BJ (cell line): ENCODE measurements around the gene KLHDC10. TPM values are rescaled to one million over a fixed set of nuclear protein-coding genes. Genes with fewer than 3 reads are reported as not detected.
"Not testable (repeated sequence)": the region's sequence is repeated elsewhere in the genome, so short reads cannot be mapped to it uniquely, and the experiment has no call there.

Source experiments
- CTCF ChIA-PET: fragments of 350-600 bp; formaldehyde crosslinking; extraction: SDS; loops from one replicate; lab custom pipeline; 2021; ENCODE audit warnings: antibody characterized with exemption, inconsistent platforms; lab: Yijun Ruan, JAX
- POLR2A ChIA-PET: fragments of 300-600 bp; sonication (Branson Sonifier 250); formaldehyde crosslinking; extraction: SDS; loops from one replicate; lab custom pipeline; 2021; ENCODE audit warnings: antibody characterized with exemption; lab: Charles Lee
- DNase-seq: peaks from one replicate; pipeline ENCODE4 v3.0.0-alpha.2; 2011; ENCODE audit warnings: low read depth
- H3K27me3 ChIP-seq: 2 replicates; pipeline ENCODE4 v1.6.0; 2011; ENCODE audit warnings: low read length; ENCODE audit not compliant: control insufficient read depth, insufficient read depth
- H3K36me3 ChIP-seq: 2 replicates; pipeline ENCODE4 v1.5.1; 2011; ENCODE audit warnings: low read length; ENCODE audit not compliant: control insufficient read depth, insufficient read depth
- H3K4me3 ChIP-seq: 2 replicates; pipeline ENCODE4 v1.5.1; 2011; ENCODE audit warnings: low read depth, mild to moderate bottlenecking, control low read depth, low read length
- polyA plus RNA-seq: library from polyadenylated mRNA; depleted of rRNA; stranded (reverse); fragments of >200 nt; gene quantifications from 2 replicates; pipeline ENCODE4 v1.2.3, GENCODE V29; 2011; rRNA removed
- small RNA-seq: library from RNA; depleted of rRNA; stranded (forward); fragments of <200 nt; gene quantifications from one replicate; pipeline ENCODE3, GENCODE V24; 2012; ENCODE audit warnings: low replicate concordance, low read depth; ENCODE audit not compliant: insufficient read length
- TF ChIP-seq, protein P1 (sequence below): IDR thresholded peaks from 2 replicates; pipeline ENCODE4 v1.5.1; 2011; ENCODE audit warnings: low read depth, mild to moderate bottlenecking, control low read depth, inconsistent platforms, low read length, moderate library complexity; ENCODE audit not compliant: insufficient read depth

Gene KLHDC10
- polyA plus RNA-seq, 1 experiment = 15.9 TPM

DNA sequence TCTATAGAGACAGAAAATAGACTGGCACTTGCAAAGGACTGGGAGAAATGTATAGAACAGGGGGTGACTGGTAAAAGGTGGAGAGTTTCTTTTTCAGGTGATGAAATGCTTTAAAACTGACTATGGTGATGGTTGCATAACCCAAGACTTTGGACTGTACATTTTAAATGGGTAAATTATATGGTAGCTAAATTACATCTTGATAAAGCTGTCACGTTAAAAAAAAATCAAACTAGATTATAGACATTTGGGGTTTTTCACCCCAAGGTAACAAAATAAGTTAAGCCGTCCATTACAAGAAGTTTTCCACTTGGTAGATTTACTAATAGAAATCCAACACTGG lies 110.9 kb downstream of the KLHDC10 start:
- POLR2A ChIA-PET = no interaction called here
- CTCF ChIA-PET = interaction anchor here (0.6 to 1.2 kb wide), 3 partner anchors 33 to 109 kb away, joined by 3 to 6 read pairs (median 3); no protein-coding TSS in a partner anchor

DNA sequence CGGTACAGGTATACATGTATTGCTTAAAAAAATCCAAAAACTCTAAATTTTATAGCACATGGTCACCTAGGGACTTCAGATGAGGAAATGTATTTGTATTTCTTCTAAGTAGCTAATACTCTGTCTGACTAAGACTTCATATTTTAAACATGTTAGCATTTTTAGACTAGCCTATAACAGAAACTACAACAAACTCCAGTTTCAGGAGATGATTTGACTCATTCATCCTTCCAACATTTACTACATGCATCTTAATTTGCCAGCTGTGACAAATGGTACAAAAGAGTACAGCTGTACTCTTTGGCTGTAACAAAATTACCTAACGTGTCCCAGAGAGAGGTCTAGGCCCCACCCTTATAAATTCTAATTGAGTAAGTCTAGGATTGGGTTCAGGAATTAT lies 112.7 kb downstream of the KLHDC10 start:
- H3K27me3 ChIP-seq = no peaks in the 10 kb centered on the region
- POLR2A ChIA-PET = no interaction called here
- DNase-seq = no peak
- no peak overlapping the region for H3K4me3 ChIP-seq
- TF ChIP-seq, protein P1, sequence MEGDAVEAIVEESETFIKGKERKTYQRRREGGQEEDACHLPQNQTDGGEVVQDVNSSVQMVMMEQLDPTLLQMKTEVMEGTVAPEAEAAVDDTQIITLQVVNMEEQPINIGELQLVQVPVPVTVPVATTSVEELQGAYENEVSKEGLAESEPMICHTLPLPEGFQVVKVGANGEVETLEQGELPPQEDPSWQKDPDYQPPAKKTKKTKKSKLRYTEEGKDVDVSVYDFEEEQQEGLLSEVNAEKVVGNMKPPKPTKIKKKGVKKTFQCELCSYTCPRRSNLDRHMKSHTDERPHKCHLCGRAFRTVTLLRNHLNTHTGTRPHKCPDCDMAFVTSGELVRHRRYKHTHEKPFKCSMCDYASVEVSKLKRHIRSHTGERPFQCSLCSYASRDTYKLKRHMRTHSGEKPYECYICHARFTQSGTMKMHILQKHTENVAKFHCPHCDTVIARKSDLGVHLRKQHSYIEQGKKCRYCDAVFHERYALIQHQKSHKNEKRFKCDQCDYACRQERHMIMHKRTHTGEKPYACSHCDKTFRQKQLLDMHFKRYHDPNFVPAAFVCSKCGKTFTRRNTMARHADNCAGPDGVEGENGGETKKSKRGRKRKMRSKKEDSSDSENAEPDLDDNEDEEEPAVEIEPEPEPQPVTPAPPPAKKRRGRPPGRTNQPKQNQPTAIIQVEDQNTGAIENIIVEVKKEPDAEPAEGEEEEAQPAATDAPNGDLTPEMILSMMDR = no peak
- H3K36me3 ChIP-seq = peaks cover 3% of the 10 kb centered on the region
- CTCF ChIA-PET = interaction anchor here (1.5 kb wide), 1 partner anchor 11 kb away, joined by 3 read pairs; no protein-coding TSS in a partner anchor

More for the DNA sequence above, 110.9 kb downstream of the KLHDC10 start:
- Histone ChIP-seq H3K4me3 (no peak overlapping the region), H3K27me3 (no peaks in the 10 kb centered on the region), H3K36me3 (peaks cover 3% of the 10 kb centered on the region)
- DNase-seq = no peak
- TF ChIP-seq, protein P1 = no peak

DNA sequence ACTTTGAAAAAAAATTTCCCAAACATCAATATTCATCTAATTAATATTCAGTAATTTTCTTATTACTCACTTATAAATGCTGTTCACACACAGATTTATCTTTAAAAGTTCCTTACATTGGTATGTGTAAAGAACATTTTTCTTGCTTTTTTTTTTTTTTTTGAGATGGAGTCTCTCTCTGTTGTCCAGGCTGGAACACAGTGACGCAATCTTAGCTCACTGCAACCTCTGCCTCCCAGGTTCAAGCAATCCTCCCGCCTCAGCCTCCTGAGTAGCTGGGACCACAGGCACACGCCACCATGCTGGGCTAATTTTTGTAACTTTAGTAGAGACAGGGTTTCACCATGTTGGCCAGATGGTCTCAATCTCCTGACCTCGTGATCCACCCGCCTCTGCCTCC lies 114.0 kb downstream of the KLHDC10 start:
- DNase-seq, CTCF ChIA-PET, H3K4me3 ChIP-seq, H3K36me3 ChIP-seq, H3K27me3 ChIP-seq: not testable (repeated sequence)
- POLR2A ChIA-PET = interaction anchor here (0.6 kb wide), 1 partner anchor 179 kb away, joined by 4 read pairs; no protein-coding TSS in a partner anchor

Small RNA genes lying within 50 kb of the gene (small RNA-seq; reads per million reads assigned to genes)
- gene RNA5SP245 = not detected

Other genes with a start within 250 kb of the KLHDC10 start
- gene UBE2H, start 117.6 kb upstream of the KLHDC10 start, polyA plus RNA-seq = 37.0 and 93.3 TPM in 2 replicates
- gene ZC3HC1, start 19.2 kb upstream of the KLHDC10 start, polyA plus RNA-seq = 23.2 and 24.8 TPM in 2 replicates
- 15.5 and 19.2 TPM in 2 replicates for gene TMEM209, start 134.9 kb downstream of the KLHDC10 start, polyA plus RNA-seq
- 0.06 TPM in 1 of 2 replicates, not detected in the other for gene SSMEM1, start 137.3 kb downstream of the KLHDC10 start, polyA plus RNA-seq
- not detected in 2 replicates for gene CPA2, start 196.3 kb downstream of the KLHDC10 start, polyA plus RNA-seq
- gene CPA4, start 222.6 kb downstream of the KLHDC10 start, polyA plus RNA-seq = 52.5 and 54.9 TPM in 2 replicates